Natural killer cell (primary cell): ENCODE data around the gene IGSF3. TPM values are rescaled to one million over a fixed set of nuclear protein-coding genes. Genes with fewer than 3 reads are reported as not detected.

Experiments
- ATAC-seq, 3 donors: fragments of 150-1000 bp in 2 of 3; fragments of 200-7000 bp in 1 of 3; cut with Tn5 transposase; 1 replicate in 1 of 3; 2 replicates in 2 of 3; pipeline ENCODE4 v1.10.0; 2021; ENCODE audit warnings: mild to moderate bottlenecking in 2 of 3, moderate library complexity in 2 of 3
- DNase-seq, 2 donors: peaks; one replicate each; pipeline versions ENCODE4 v3.0.0 to v3.0.0-alpha.2; 2013 to 2021; ENCODE audit warnings: mixed read lengths in 1 of 2
- H3K27ac ChIP-seq: one replicate; pipeline ENCODE4 v1.5.1; 2013; ENCODE audit warnings: mild to moderate bottlenecking, low read length
- H3K27me3 ChIP-seq: one replicate; pipeline ENCODE4 v1.6.1; 2013; ENCODE audit warnings: low read length; ENCODE audit not compliant: control insufficient read depth, insufficient read depth
- H3K36me3 ChIP-seq: one replicate; pipeline ENCODE4 v1.6.1; 2013; ENCODE audit warnings: low read length; ENCODE audit not compliant: control insufficient read depth, insufficient read depth
- H3K4me1 ChIP-seq: one replicate; pipeline ENCODE4 v1.6.1; 2013; ENCODE audit warnings: low read length; ENCODE audit not compliant: control insufficient read depth, insufficient read depth
- H3K4me3 ChIP-seq: one replicate; pipeline ENCODE4 v1.5.1; 2013; ENCODE audit warnings: low read length
- H3K9me3 ChIP-seq: one replicate; pipeline ENCODE4 v1.6.1; 2013; ENCODE audit warnings: low read length; ENCODE audit not compliant: control insufficient read depth, insufficient read depth
- H3K27ac Mint-ChIP-seq, 2 donors: one replicate each; pipeline ENCODE4 v1.8.0; 2022; ENCODE audit warnings: mild to moderate bottlenecking in 2 of 2, mixed read lengths in 2 of 2, moderate library complexity in 1 of 2
- H3K27me3 Mint-ChIP-seq, 2 donors: one replicate each; pipeline ENCODE4 v1.8.0; 2022; ENCODE audit warnings: low read depth in 2 of 2, mixed read lengths in 2 of 2
- H3K36me3 Mint-ChIP-seq: one replicate; pipeline ENCODE4 v1.8.0; 2022; ENCODE audit warnings: mixed read lengths
- H3K4me1 Mint-ChIP-seq, 2 donors: one replicate each; pipeline ENCODE4 v1.8.0; 2022; ENCODE audit warnings: mixed read lengths in 2 of 2
- H3K4me3 Mint-ChIP-seq: one replicate; pipeline ENCODE4 v1.8.0; 2022; ENCODE audit warnings: mild to moderate bottlenecking, moderate library complexity, mixed read lengths
- H3K9me3 Mint-ChIP-seq, 2 donors: one replicate each; pipeline ENCODE4 v1.8.0; 2022; ENCODE audit warnings: mixed read lengths in 2 of 2
- WGBS: methylation state at CpG from one replicate; pipeline ENCODE4 v1.1.7; 2013; ENCODE audit warnings: missing lambda C conversion rate; ENCODE audit not compliant: insufficient coverage; 5-methylcytosine and 5-hydroxymethylcytosine counted together
- intact Hi-C: fragments of 100-400 bp; cut with micrococcal nuclease; formaldehyde crosslinking; loops from one replicate; pipeline ENCODE4 v1.14.2; 2022
- total RNA-seq, 4 donors: library from RNA; stranded (reverse); fragments of 120-200 nt in 1 of 4; gene quantifications; one replicate each; pipeline versions ENCODE4 v1.2.3 to v1.2.4, GENCODE V29; 2013 to 2022
- TF ChIP-seq, protein P1 (sequence below): fragments of 200-600 bp; IDR thresholded peaks from one replicate; pipeline ENCODE4 v1.8.0; 2022; ENCODE audit warnings: antibody characterized with exemption

The IGSF3 gene
- total RNA-seq, 3 donors from 2014 or later (not counting 1 experiment from before 2014, with no cell fraction given): 0.05 to 0.14 TPM; not detected in 1

DNA sequence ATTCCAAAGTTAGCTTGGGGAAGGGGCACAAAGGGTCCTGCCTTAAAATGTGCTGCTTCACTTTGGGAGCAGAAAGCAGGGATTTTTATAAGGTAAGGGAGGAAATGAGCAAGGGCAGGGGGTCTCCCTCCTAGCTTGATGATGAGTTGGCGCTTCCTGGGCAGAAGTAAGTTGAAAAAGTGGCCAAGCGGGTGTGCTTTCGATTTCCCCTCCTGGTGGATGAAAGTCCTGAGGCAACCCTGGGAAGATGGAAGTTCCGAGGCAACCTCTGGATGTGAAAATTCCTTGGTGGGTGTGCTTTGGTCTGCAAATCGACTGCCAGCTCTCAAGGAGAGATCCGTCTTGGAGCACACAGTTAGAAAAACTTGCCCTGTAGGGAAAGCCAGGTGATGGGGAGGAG lies 45.0 kb upstream of the IGSF3 start:
- H3K27me3 Mint-ChIP-seq: peaks cover 12 to 16% of the 10 kb centered on the region in 2 donors
- Histone ChIP-seq H3K4me1 (peaks cover 2% of the 10 kb centered on the region), H3K36me3 (no peaks in the 10 kb centered on the region), H3K27ac (no peak overlapping the region), H3K27me3 (no peaks in the 10 kb centered on the region), H3K9me3 (no peaks in the 10 kb centered on the region), H3K4me3 (no peak overlapping the region)
- no peaks in the 10 kb centered on the region for H3K36me3 Mint-ChIP-seq
- no peaks in the 10 kb centered on the region for H3K4me1 Mint-ChIP-seq
- no peak overlapping the region for H3K4me3 Mint-ChIP-seq
- H3K27ac Mint-ChIP-seq: no peak overlapping the region
- DNase-seq (no peak), ATAC-seq (no peak)
- TF ChIP-seq, protein P1, sequence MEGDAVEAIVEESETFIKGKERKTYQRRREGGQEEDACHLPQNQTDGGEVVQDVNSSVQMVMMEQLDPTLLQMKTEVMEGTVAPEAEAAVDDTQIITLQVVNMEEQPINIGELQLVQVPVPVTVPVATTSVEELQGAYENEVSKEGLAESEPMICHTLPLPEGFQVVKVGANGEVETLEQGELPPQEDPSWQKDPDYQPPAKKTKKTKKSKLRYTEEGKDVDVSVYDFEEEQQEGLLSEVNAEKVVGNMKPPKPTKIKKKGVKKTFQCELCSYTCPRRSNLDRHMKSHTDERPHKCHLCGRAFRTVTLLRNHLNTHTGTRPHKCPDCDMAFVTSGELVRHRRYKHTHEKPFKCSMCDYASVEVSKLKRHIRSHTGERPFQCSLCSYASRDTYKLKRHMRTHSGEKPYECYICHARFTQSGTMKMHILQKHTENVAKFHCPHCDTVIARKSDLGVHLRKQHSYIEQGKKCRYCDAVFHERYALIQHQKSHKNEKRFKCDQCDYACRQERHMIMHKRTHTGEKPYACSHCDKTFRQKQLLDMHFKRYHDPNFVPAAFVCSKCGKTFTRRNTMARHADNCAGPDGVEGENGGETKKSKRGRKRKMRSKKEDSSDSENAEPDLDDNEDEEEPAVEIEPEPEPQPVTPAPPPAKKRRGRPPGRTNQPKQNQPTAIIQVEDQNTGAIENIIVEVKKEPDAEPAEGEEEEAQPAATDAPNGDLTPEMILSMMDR: no peak
- 59% methylated on average over 6 of the region's 6 CpGs for WGBS
- H3K9me3 Mint-ChIP-seq: no peaks in the 10 kb centered on the region
- intact Hi-C loops: no loop called here

GRCh38 chr1:116711263-116711840 lies 43.8 kb upstream of the IGSF3 start:
- no peaks in the 10 kb centered on the region for H3K4me1 Mint-ChIP-seq
- H3K36me3 ChIP-seq: no peaks in the 10 kb centered on the region
- peaks cover 12 to 24% of the 10 kb centered on the region in 2 donors for H3K27me3 Mint-ChIP-seq
- H3K4me3 Mint-ChIP-seq: no peak overlapping the region
- H3K9me3 Mint-ChIP-seq: no peaks in the 10 kb centered on the region
- no peak for DNase-seq
- WGBS: 77% methylated on average over 2 of the region's 2 CpGs
- H3K4me3 ChIP-seq: no peak overlapping the region
- intact Hi-C loops: no loop called here
- no peaks in the 10 kb centered on the region for H3K9me3 ChIP-seq
- H3K27me3 ChIP-seq: no peaks in the 10 kb centered on the region
- no peak overlapping the region for H3K27ac ChIP-seq
- H3K27ac Mint-ChIP-seq: no peak overlapping the region
- TF ChIP-seq, protein P1: no peak
- no peaks in the 10 kb centered on the region for H3K36me3 Mint-ChIP-seq
- peaks cover 2% of the 10 kb centered on the region for H3K4me1 ChIP-seq
- ATAC-seq: no peak

GRCh38 chr1:116710420-116711262 lies 43.1 kb upstream of the IGSF3 start:
- H3K27me3 Mint-ChIP-seq: peaks cover 9 to 30% of the 10 kb centered on the region in 2 donors
- no peaks in the 10 kb centered on the region for H3K36me3 ChIP-seq
- no peaks in the 10 kb centered on the region for H3K4me1 Mint-ChIP-seq
- H3K9me3 Mint-ChIP-seq: no peaks in the 10 kb centered on the region
- DNase-seq: no peak
- H3K27ac ChIP-seq: no peak overlapping the region
- H3K27me3 ChIP-seq: no peaks in the 10 kb centered on the region
- peaks cover 2% of the 10 kb centered on the region for H3K4me1 ChIP-seq
- H3K27ac Mint-ChIP-seq: no peak overlapping the region
- H3K9me3 ChIP-seq: no peaks in the 10 kb centered on the region
- no peak overlapping the region for H3K4me3 ChIP-seq
- TF ChIP-seq, protein P1: no peak
- ATAC-seq: no peak
- no peaks in the 10 kb centered on the region for H3K36me3 Mint-ChIP-seq
- no peak overlapping the region for H3K4me3 Mint-ChIP-seq
- 88% methylated on average over 2 of the region's 2 CpGs for WGBS
- intact Hi-C loops: no loop called here
